Thyroid gland (tissue), 4 donors: ENCODE measurements around the gene SPR. TPM values are rescaled to one million over a fixed set of nuclear protein-coding genes. Genes with fewer than 3 reads are reported as not detected.

Source experiments
- DNase-seq, 2 donors: peaks; one replicate each; pipeline ENCODE4 v3.0.0-alpha.2; 2019
- H3K27ac ChIP-seq, 3 donors: fragments of 200-600 bp; sonication (generic); 1 replicate in 2 of 3; 2 replicates in 1 of 3; pipeline ENCODE4 v1.5.1; 2016 to 2019; ENCODE audit warnings: mild to moderate bottlenecking in 1 of 3, moderate library complexity in 1 of 3
- H3K27me3 ChIP-seq: fragments of 200-600 bp; sonication (generic); one replicate; pipeline ENCODE4 v1.5.1; 2019
- H3K36me3 ChIP-seq, 2 donors: fragments of 200-600 bp; sonication (generic); one replicate each; pipeline ENCODE4 v1.5.1; 2016 to 2019
- H3K4me1 ChIP-seq, 2 donors: fragments of 200-600 bp; sonication (generic); one replicate each; pipeline ENCODE4 v1.5.1; 2017 to 2019
- H3K4me3 ChIP-seq, 3 donors: fragments of 200-600 bp; sonication (generic); replicated peaks in 1 of 3; 1 replicate in 2 of 3; 2 replicates in 1 of 3; pipeline ENCODE4 v1.5.1; 2016; ENCODE audit warnings: mild to moderate bottlenecking in 1 of 3
- H3K9me3 ChIP-seq: fragments of 200-600 bp; sonication (generic); one replicate; pipeline ENCODE4 v1.5.1; 2017
- POLR2A ChIP-seq, 2 donors: fragments of 450-650 bp; IDR thresholded peaks; one replicate each; pipeline ENCODE4 v1.6.1; 2017; ENCODE audit warnings: antibody characterized with exemption in 2 of 2, mild to moderate bottlenecking in 2 of 2, moderate library complexity in 1 of 2
- WGBS, 2 donors: methylation state at CpG; one replicate each; pipeline ENCODE4 v1.1.5; 2017; 5-methylcytosine and 5-hydroxymethylcytosine counted together
- intact Hi-C: fragments of 100-400 bp; cut with DNase I; formaldehyde crosslinking; loops from one replicate; pipeline ENCODE4 v1.15.1; 2023
- total RNA-seq, 4 donors: library from RNA; depleted of rRNA; stranded (reverse); fragments of >200 nt; gene quantifications; one replicate each; pipeline ENCODE4 v1.2.3, GENCODE V29; 2016
- TF ChIP-seq, protein P1 (sequence below), 6 experiments: fragments of 200-600 bp in 3 of 6; fragments of 450-650 bp in 3 of 6; sonication (generic) in 3 of 6; IDR thresholded peaks; one replicate each; pipeline ENCODE4 v1.5.1; 2016 to 2019; ENCODE audit warnings: antibody characterized with exemption in 6 of 6, mild to moderate bottlenecking in 2 of 6, inconsistent platforms in 1 of 6, moderate library complexity in 1 of 6

SPR gene
- total RNA-seq, 4 donors from 2014 or later = 29.4 to 83.0 (median 55.9) TPM

DNA sequence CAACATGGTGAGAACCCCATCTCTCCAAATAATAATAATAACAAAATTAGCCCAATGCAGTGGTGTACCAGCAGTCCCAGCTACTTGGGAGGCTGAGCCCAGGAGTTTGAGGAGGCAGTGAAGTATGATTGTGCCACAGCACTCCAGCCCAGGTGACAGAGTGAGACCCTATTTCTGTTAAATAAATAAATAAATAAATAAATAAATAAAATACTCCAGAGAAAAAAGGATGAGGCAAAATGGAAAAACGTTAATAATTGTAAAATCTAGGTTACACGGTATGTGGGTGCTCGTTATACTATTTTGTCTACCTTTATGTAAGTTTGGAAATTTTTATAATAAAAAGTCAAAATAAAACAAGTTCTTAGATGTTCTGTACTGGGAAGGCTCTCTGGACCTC, 21.5 kb downstream of the SPR start:
- H3K9me3 ChIP-seq = no peaks in the 10 kb centered on the region
- no peak for DNase-seq
- peaks cover 29% of the 10 kb centered on the region for H3K27me3 ChIP-seq
- WGBS, 2 donors = 86 to 89% methylated on average over 3 of the region's 3 CpGs
- TF ChIP-seq, protein P1, sequence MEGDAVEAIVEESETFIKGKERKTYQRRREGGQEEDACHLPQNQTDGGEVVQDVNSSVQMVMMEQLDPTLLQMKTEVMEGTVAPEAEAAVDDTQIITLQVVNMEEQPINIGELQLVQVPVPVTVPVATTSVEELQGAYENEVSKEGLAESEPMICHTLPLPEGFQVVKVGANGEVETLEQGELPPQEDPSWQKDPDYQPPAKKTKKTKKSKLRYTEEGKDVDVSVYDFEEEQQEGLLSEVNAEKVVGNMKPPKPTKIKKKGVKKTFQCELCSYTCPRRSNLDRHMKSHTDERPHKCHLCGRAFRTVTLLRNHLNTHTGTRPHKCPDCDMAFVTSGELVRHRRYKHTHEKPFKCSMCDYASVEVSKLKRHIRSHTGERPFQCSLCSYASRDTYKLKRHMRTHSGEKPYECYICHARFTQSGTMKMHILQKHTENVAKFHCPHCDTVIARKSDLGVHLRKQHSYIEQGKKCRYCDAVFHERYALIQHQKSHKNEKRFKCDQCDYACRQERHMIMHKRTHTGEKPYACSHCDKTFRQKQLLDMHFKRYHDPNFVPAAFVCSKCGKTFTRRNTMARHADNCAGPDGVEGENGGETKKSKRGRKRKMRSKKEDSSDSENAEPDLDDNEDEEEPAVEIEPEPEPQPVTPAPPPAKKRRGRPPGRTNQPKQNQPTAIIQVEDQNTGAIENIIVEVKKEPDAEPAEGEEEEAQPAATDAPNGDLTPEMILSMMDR (IDR thresholded peaks at IDR 0.05) = no peak
- TF ChIP-seq POLR2A (IDR thresholded peaks at IDR 0.05) = no peak
- H3K4me3 ChIP-seq = no peak overlapping the region
- intact Hi-C loops = no loop called here
- no peak overlapping the region for H3K27ac ChIP-seq
- H3K36me3 ChIP-seq = no peaks in the 10 kb centered on the region
- H3K4me1 ChIP-seq = no peaks in the 10 kb centered on the region

DNA sequence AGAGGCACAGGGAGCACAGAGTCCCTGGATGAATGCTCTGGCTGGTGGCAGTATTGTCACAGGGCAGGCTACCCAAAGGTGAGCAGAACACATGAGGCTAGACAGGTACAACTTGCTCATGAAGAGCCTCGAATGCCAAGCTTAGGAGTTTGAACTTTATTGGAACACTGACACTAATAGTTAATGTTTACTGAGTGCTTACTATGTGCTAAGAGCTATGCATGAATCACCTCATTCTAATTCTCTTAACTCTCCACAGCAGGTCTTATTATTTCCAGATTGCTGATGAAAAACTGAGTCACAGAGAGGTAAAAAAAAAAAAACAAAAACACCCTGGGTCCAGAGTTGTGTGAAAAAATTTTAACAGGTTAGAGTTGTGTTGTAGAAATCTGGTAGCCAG, 24.0 kb downstream of the SPR start:
- intact Hi-C loops = no loop called here
- TF ChIP-seq POLR2A (IDR thresholded peaks at IDR 0.05) = no peak
- TF ChIP-seq, protein P1 (IDR thresholded peaks at IDR 0.05) = no peak
- H3K4me1 ChIP-seq = peaks cover 11% of the 10 kb centered on the region in 2 donors
- DNase-seq = no peak
- no peak overlapping the region for H3K4me3 ChIP-seq
- H3K27me3 ChIP-seq = peaks cover 54% of the 10 kb centered on the region
- no peaks in the 10 kb centered on the region for H3K9me3 ChIP-seq
- WGBS, 2 donors = 53 to 64% methylated on average over 1 of the region's 1 CpG
- H3K27ac ChIP-seq = no peak overlapping the region
- H3K36me3 ChIP-seq = no peaks in the 10 kb centered on the region

DNA sequence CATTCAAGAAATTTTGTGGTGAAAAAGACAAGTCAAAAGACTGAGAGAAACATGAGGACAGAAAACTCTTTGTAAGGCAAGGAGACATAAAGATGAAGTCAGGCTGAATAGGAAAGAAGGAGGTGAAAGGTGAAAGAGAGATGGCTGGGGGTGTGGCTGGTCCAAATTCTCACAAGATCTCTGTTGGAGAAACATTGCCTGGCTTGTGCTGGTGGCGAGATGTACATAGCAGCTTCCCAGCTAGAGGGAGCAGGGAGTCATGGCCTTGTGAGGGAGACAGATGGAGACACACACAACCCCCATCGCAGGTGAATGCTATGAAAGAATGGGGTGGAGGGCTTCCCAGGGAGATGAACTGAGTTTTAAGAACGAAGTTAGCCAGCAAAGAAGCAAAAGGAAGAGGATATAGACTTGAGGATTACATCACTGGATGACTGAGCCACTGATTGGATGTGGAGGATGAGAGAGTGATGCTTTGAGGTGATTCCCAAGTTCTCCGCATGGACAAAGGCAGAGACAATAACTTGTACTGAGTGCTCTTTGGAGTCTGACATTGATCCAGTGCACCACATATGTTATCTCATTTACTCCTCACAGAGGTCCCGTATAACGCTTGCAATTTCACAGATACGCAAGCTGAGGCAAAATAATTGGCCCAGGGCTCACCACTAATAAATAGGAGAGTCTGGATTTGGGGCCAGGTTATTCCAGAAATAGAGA, 26.4 kb downstream of the SPR start:
- no peak for DNase-seq
- no peak for TF ChIP-seq POLR2A (IDR thresholded peaks at IDR 0.05)
- TF ChIP-seq, protein P1 (IDR thresholded peaks at IDR 0.05) = no peak
- Histone ChIP-seq H3K27me3 (peaks cover 46% of the 10 kb centered on the region), H3K9me3 (no peaks in the 10 kb centered on the region), H3K4me1 (peaks cover 28 to 35% of the 10 kb centered on the region in 2 donors), H3K36me3 (no peaks in the 10 kb centered on the region), H3K4me3 (no peak overlapping the region), H3K27ac (no peak overlapping the region)
- intact Hi-C loops = no loop called here
- 19 to 21% methylated on average over 7 of the region's 7 CpGs for WGBS, 2 donors

DNA sequence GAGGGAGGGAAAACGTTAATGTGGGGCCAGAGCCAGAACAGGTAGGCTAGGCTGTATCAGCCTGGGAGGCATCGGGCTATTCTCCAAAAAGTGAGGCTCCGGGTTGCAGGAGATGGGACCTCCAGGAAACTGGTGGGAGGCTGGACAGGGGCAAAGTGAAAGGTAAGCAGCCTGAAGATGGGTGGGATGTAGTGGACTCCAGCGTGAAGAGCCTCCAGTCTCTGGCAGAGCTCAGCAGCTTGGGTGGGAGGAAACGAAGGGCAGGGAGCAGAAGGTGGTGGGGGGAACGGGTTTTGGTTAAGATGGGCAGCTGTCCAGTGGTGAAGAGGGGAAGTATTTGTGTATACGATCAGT, 27.0 kb downstream of the SPR start:
- no peak for DNase-seq
- WGBS, 2 donors = 5 to 11% methylated on average over 7 of the region's 7 CpGs
- TF ChIP-seq, protein P1 (IDR thresholded peaks at IDR 0.05) = no peak
- no peak for TF ChIP-seq POLR2A (IDR thresholded peaks at IDR 0.05)
- Histone ChIP-seq H3K4me3 (no peak overlapping the region), H3K27me3 (peaks cover 47% of the 10 kb centered on the region), H3K36me3 (no peaks in the 10 kb centered on the region), H3K9me3 (no peaks in the 10 kb centered on the region), H3K27ac (no peak overlapping the region), H3K4me1 (peaks cover 30 to 39% of the 10 kb centered on the region in 2 donors)
- intact Hi-C loops = no loop called here

DNA sequence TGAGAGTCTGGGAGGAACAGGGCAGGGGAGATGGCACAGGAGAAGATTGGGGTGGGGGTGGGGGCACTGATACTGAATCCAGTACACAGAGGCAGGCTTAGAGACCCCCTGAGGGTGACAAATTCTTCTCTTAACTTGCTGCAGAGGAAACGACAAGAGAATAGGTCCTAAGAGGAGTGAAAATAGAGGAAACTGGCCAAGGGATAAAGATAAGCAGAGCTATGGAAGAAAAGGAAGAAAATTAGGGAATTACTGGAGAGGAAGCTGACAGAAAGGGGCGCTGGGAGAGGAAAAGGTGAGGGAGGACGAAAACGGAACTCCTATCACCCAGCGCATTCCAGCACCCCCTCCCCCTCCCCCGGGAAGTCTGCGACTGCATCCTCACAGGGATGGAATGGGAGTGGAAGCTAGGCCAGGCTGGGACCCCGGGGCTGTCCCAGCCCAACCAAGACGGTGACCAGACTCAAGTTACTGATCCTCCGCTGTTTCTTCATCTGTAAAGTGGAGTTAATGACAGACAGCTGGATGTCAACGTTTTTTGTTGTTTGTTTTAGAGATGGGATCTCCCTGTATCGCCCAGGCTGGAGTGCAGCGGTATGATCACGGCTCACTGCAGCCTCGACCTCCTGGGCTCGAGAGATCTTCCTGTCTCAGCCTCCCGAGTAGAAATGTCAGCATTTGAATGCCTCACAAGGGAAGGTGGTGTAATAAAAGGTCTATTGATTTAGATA, 27.5 kb downstream of the SPR start:
- TF ChIP-seq, protein P1 (IDR thresholded peaks at IDR 0.05) = no peak
- TF ChIP-seq POLR2A (IDR thresholded peaks at IDR 0.05) = no peak
- Histone ChIP-seq H3K27me3 (peaks cover 52% of the 10 kb centered on the region), H3K9me3 (no peaks in the 10 kb centered on the region), H3K4me1 (peaks cover 31 to 40% of the 10 kb centered on the region in 2 donors), H3K4me3 (no peak overlapping the region), H3K36me3 (no peaks in the 10 kb centered on the region), H3K27ac (no peak overlapping the region)
- intact Hi-C loops = no loop called here
- no peak for DNase-seq
- 7 to 9% methylated on average over 17 of the region's 17 CpGs for WGBS, 2 donors
